Loucy (cell line): ENCODE measurements around the gene FHIT.

Experiments
- H2AFZ ChIP-seq: fragments of 200-600 bp; sonication (generic); 2 replicates; pipeline ENCODE4 v1.6.0; 2016; ENCODE audit warnings: antibody characterized with exemption, mild to moderate bottlenecking, low read length, moderate library complexity
- H3F3A ChIP-seq: fragments of 200-600 bp; 2 replicates; pipeline ENCODE4 v1.6.0; 2016; ENCODE audit warnings: antibody characterized with exemption, low read depth, mild to moderate bottlenecking
- H3K27me3 ChIP-seq: fragments of 200-600 bp; sonication (generic); 2 replicates; pipeline ENCODE4 v1.6.1; 2014; ENCODE audit warnings: low read length, mild to moderate bottlenecking; ENCODE audit not compliant: insufficient read depth, poor library complexity, severe bottlenecking
- H3K36me3 ChIP-seq: fragments of 200-600 bp; sonication (generic); 2 replicates; pipeline ENCODE4 v1.6.1; 2016; ENCODE audit warnings: low read length; ENCODE audit not compliant: insufficient read depth
- H3K4me1 ChIP-seq: fragments of 200-600 bp; sonication (generic); 2 replicates; pipeline ENCODE4 v1.5.1; 2014; ENCODE audit warnings: low read length, mild to moderate bottlenecking; ENCODE audit not compliant: insufficient read depth, poor library complexity, severe bottlenecking
- H3K4me2 ChIP-seq: fragments of 200-600 bp; sonication (generic); 2 replicates; pipeline ENCODE4 v1.6.0; 2014; ENCODE audit warnings: antibody characterized with exemption, low read length, low read depth, mild to moderate bottlenecking; ENCODE audit not compliant: poor library complexity, severe bottlenecking
- H3K4me3 ChIP-seq: fragments of 200-600 bp; sonication (generic); 2 replicates; pipeline ENCODE4 v1.5.1; 2014; ENCODE audit warnings: low read length, mild to moderate bottlenecking, mixed read lengths; ENCODE audit not compliant: poor library complexity, severe bottlenecking
- H3K79me2 ChIP-seq: fragments of 200-600 bp; sonication (generic); 2 replicates; pipeline ENCODE4 v1.6.1; 2014; ENCODE audit warnings: low read length; ENCODE audit not compliant: insufficient read depth
- H3K9ac ChIP-seq: fragments of 200-600 bp; sonication (generic); 2 replicates; pipeline ENCODE4 v1.6.0; 2014; ENCODE audit warnings: mild to moderate bottlenecking, low read depth, low read length, moderate library complexity; ENCODE audit not compliant: poor library complexity, severe bottlenecking
- H3K9me2 ChIP-seq: fragments of 200-600 bp; sonication (generic); replicated peaks from 2 replicates; pipeline ENCODE4 v1.6.1; 2016; ENCODE audit warnings: low read depth, low read length, mixed read lengths
- H3K9me3 ChIP-seq: fragments of 200-600 bp; sonication (generic); 2 replicates; pipeline ENCODE4 v1.6.1; 2014; ENCODE audit warnings: mild to moderate bottlenecking, antibody characterized with exemption, low read length, low read depth; ENCODE audit not compliant: insufficient read depth
- H4K20me1 ChIP-seq: fragments of 200-600 bp; sonication (generic); 2 replicates; pipeline ENCODE4 v1.6.0; 2014; ENCODE audit warnings: antibody characterized with exemption, low read length, mild to moderate bottlenecking; ENCODE audit not compliant: insufficient read depth, poor library complexity, severe bottlenecking
- EZH2phosphoT487 ChIP-seq: fragments of 200-600 bp; IDR thresholded peaks from 2 replicates; pipeline ENCODE4 v1.6.1; 2018; ENCODE audit warnings: antibody characterized with exemption, mild to moderate bottlenecking, moderate library complexity, borderline replicate concordance
- TF ChIP-seq, protein P1 (sequence below): fragments of 200-600 bp; sonication (generic); conservative IDR thresholded peaks from 2 replicates; pipeline ENCODE4 v1.5.1; 2014; ENCODE audit warnings: mild to moderate bottlenecking, antibody characterized with exemption, low read length

FHIT gene

GRCh38 chr3:60703956-60704736 is 547.1 kb downstream of the FHIT start:
- Histone ChIP-seq H3K4me3 (no peak overlapping the region), H3K36me3 (no peaks in the 10 kb centered on the region), H3F3A (no peaks in the 10 kb centered on the region), H2AFZ (no peak overlapping the region), H4K20me1 (no peaks in the 10 kb centered on the region), H3K4me1 (no peaks in the 10 kb centered on the region), H3K9me2 (0 out of 2 replicates have a peak, but pooled peaks cover 5% of the 10 kb centered on the region), H3K79me2 (no peaks in the 10 kb centered on the region), H3K4me2 (no peak overlapping the region), H3K9ac (no peak overlapping the region), H3K9me3 (no peaks in the 10 kb centered on the region), H3K27me3 (no peaks in the 10 kb centered on the region)
- TF ChIP-seq, protein P1, sequence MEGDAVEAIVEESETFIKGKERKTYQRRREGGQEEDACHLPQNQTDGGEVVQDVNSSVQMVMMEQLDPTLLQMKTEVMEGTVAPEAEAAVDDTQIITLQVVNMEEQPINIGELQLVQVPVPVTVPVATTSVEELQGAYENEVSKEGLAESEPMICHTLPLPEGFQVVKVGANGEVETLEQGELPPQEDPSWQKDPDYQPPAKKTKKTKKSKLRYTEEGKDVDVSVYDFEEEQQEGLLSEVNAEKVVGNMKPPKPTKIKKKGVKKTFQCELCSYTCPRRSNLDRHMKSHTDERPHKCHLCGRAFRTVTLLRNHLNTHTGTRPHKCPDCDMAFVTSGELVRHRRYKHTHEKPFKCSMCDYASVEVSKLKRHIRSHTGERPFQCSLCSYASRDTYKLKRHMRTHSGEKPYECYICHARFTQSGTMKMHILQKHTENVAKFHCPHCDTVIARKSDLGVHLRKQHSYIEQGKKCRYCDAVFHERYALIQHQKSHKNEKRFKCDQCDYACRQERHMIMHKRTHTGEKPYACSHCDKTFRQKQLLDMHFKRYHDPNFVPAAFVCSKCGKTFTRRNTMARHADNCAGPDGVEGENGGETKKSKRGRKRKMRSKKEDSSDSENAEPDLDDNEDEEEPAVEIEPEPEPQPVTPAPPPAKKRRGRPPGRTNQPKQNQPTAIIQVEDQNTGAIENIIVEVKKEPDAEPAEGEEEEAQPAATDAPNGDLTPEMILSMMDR, result no peak
- TF ChIP-seq EZH2phosphoT487, result no peak

- Histone ChIP-seq H3K9ac (no peak overlapping the region), H3F3A (no peaks in the 10 kb centered on the region), H4K20me1 (no peaks in the 10 kb centered on the region), H3K36me3 (no peaks in the 10 kb centered on the region), H3K4me1 (no peaks in the 10 kb centered on the region), H3K9me3 (no peaks in the 10 kb centered on the region), H3K79me2 (no peaks in the 10 kb centered on the region), H3K27me3 (no peaks in the 10 kb centered on the region), H3K4me2 (no peak overlapping the region), H3K9me2 (0 out of 2 replicates have a peak, but pooled peaks cover 5% of the 10 kb centered on the region), H3K4me3 (no peak overlapping the region), H2AFZ (no peak overlapping the region)
- TF ChIP-seq EZH2phosphoT487, result no peak
- TF ChIP-seq, protein P1, result no peak
Measured at GRCh38 chr3:60703008-60703407, 548.2 kb downstream of the FHIT start.

GRCh38 chr3:60698117-60698516 is 553.1 kb downstream of the FHIT start:
- Histone ChIP-seq H3K9me3 (no peaks in the 10 kb centered on the region), H3F3A (no peaks in the 10 kb centered on the region), H3K4me1 (no peaks in the 10 kb centered on the region), H3K4me3 (no peak overlapping the region), H3K36me3 (no peaks in the 10 kb centered on the region), H3K4me2 (no peak overlapping the region), H4K20me1 (no peaks in the 10 kb centered on the region), H3K79me2 (no peaks in the 10 kb centered on the region), H2AFZ (no peak overlapping the region), H3K9me2 (no peaks in the 10 kb centered on the region), H3K27me3 (no peaks in the 10 kb centered on the region), H3K9ac (no peak overlapping the region)
- TF ChIP-seq EZH2phosphoT487, result no peak
- TF ChIP-seq, protein P1, result no peak
